Measurements from ENCODE around the gene PLAAT2. TPM values are rescaled to one million over a fixed set of nuclear protein-coding genes. Genes with fewer than 3 reads are reported as not detected.

PLAAT2 gene
- total RNA-seq, 4 donors from 2014 or later = 38.7 to 47.9 (median 43.0) TPM; not detected in 1

GRCh38 chr11:63567044-63567840, 4.1 kb upstream of the PLAAT2 start:
- H3K4me3 ChIP-seq = no peak overlapping the region
- intact Hi-C loops (cut with DNase I; ENCODE audit: low total_unique reads) (no loop called here), in situ Hi-C loops (cut with MboI; ENCODE audit: low pct_ligation_motif_present in 1 of 4, low pct_unique_long_range_greater_than_20kb in 1 of 4, low sequenced_read_pairs in 3 of 4) (no loop called here)
- H3K36me3 ChIP-seq = no peaks in the 10 kb centered on the region
- peak overlapping the region; percentile 60 to 89 (median 78) for H3K27ac ChIP-seq
- 22 to 35% methylated on average over 3 to 5 of the region's 5 CpGs for WGBS, 2 donors (ENCODE audit: low coverage in 1 of 2)
- TF ChIP-seq POLR2A (IDR thresholded peaks at IDR 0.05) (no peak), POLR2AphosphoS5 (IDR thresholded peaks at IDR 0.05) (peak in 1 of 3 donors; percentile 63), EP300 (IDR thresholded peaks at IDR 0.05; ENCODE audit: low read depth) (peak; percentile 44), CTCF (IDR thresholded peaks at IDR 0.05) (no peak)
- peaks cover 18 to 41% (median 23%) of the 10 kb centered on the region in 4 donors for H3K4me1 ChIP-seq
- H3K9me3 ChIP-seq = no peaks in the 10 kb centered on the region
- no peaks in the 10 kb centered on the region for H3K27me3 ChIP-seq
- peak; percentile 57 for DNase-seq

- no peaks in the 10 kb centered on the region for H3K27me3 ChIP-seq
- no peaks in the 10 kb centered on the region for H3K9me3 ChIP-seq
- no peak overlapping the region for H3K4me3 ChIP-seq
- WGBS, 2 donors (ENCODE audit: low coverage in 1 of 2) = 59% methylated on average over 4 of the region's 4 CpGs; no CpG with 5 or more reads in 1 of the 2 donors
- TF ChIP-seq POLR2AphosphoS5 (IDR thresholded peaks at IDR 0.05) (peak in 2 of 3 donors; percentile 53 to 81), EP300 (IDR thresholded peaks at IDR 0.05; ENCODE audit: low read depth) (peak; percentile 61), POLR2A (IDR thresholded peaks at IDR 0.05) (peak; percentile 35), CTCF (IDR thresholded peaks at IDR 0.05) (peak in 2 of 5 experiments; percentile 38 to 45)
- peak; percentile 82 for DNase-seq
- H3K27ac ChIP-seq = peak overlapping the region; percentile 87 to 89 (median 89)
- no peaks in the 10 kb centered on the region for H3K36me3 ChIP-seq
- intact Hi-C loops (cut with DNase I; ENCODE audit: low total_unique reads) = no loop called here
- H3K4me1 ChIP-seq = peaks cover 18 to 51% (median 27%) of the 10 kb centered on the region in 4 donors
- in situ Hi-C loops (cut with MboI; ENCODE audit: low pct_ligation_motif_present in 1 of 4, low pct_unique_long_range_greater_than_20kb in 1 of 4, low sequenced_read_pairs in 3 of 4) = no loop called here
Observed at GRCh38 chr11:63564784-63565350, 1.7 kb upstream of the PLAAT2 start.

DNA sequence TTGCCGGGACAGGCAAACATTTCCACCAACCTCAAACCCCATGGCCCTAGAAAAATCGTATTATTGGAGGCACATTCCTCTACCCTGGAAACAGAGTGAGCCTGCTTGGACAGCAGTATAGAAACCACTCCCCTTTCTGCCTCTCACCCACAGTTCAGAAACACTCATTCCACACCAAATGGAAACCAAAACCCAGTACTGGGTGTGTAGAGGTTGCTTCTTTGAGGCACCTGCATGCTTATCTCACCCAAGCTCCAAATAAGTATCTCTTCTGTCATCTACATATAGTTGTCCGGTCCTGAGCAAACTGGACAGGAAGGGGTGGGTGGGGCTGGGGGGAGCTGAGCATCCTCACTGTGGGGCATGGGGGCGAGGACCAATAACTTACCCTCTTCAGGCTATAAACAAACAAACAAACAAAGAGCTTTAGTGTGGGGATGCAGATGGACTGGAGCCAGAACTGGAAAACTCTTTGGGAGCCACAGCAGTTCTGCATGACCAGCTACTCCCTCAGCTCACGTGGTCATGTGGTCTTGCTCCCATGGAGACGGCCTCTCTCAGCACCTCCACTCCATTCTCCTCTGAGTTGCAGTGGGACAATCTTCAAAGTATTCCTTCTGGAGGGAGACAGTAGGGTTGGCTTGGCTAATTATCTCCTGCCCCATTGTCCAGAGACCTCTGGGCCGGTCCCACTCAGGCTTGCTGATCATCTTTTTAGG, 1.0 kb upstream of the PLAAT2 start:
- no peak for DNase-seq
- no peaks in the 10 kb centered on the region for H3K9me3 ChIP-seq
- H3K4me3 ChIP-seq = no peak overlapping the region
- TF ChIP-seq POLR2A (IDR thresholded peaks at IDR 0.05) (no peak), CTCF (IDR thresholded peaks at IDR 0.05) (no peak), POLR2AphosphoS5 (IDR thresholded peaks at IDR 0.05) (no peak), EP300 (IDR thresholded peaks at IDR 0.05; ENCODE audit: low read depth) (no peak)
- no peaks in the 10 kb centered on the region for H3K36me3 ChIP-seq
- H3K27ac ChIP-seq = peak overlapping the region; percentile 87 to 89 (median 89)
- in situ Hi-C loops (cut with MboI; ENCODE audit: low pct_ligation_motif_present in 1 of 4, low pct_unique_long_range_greater_than_20kb in 1 of 4, low sequenced_read_pairs in 3 of 4) = no loop called here
- WGBS, 2 donors (ENCODE audit: low coverage in 1 of 2) = 40 to 65% methylated on average over 5 to 7 of the region's 7 CpGs
- intact Hi-C loops (cut with DNase I; ENCODE audit: low total_unique reads) = no loop called here
- H3K4me1 ChIP-seq = peaks cover 18 to 51% (median 27%) of the 10 kb centered on the region in 4 donors
- no peaks in the 10 kb centered on the region for H3K27me3 ChIP-seq
